GM21526 (cell line): ENCODE data around the gene DNAJB2.
"Not testable (repeated sequence)": the region's sequence is repeated elsewhere in the genome, so short reads cannot be mapped to it uniquely, and the experiment has no call there.

Experiments used
- ATAC-seq: cut with Tn5 transposase; IDR thresholded peaks from one replicate; pipeline ENCODE4 v1.9.1; 2021; ENCODE audit warnings: moderate library complexity; ENCODE audit not compliant: unreplicated experiment, low FRiP score

Gene DNAJB2

DNA sequence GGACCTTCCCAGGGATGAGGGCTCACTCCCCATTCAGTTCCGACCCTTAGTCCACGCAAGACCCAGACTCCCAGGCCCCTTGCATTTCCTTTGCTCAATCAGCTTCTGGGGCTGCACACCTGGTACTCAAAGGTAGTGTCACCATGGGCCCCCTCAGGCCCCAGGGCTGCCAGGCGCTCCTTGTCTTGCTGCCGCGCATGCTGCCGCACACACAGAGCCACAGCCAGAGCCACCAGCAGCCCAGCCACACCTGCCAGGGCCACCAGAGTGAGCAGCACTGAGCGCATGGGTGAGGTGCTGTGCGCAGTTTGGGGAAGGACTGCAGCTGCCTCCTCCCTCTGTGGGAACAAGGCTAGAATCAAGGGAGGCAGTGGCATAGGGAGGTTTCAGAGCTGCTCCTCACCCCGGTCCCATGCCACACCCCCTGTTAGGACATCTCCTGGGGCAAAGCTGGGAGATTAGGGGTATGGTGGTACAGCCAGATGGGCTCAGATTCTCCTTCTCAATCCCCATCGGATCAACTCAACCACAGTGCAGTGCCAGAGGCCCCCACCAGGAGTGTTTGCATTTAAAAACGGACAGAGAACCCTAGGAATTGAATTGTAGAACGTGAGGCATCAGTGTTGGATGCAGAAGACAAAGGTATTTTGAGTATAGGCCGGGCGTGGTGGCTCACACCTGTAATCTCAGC is 18.7 kb downstream of the DNAJB2 start:
- no peak for ATAC-seq

DNA sequence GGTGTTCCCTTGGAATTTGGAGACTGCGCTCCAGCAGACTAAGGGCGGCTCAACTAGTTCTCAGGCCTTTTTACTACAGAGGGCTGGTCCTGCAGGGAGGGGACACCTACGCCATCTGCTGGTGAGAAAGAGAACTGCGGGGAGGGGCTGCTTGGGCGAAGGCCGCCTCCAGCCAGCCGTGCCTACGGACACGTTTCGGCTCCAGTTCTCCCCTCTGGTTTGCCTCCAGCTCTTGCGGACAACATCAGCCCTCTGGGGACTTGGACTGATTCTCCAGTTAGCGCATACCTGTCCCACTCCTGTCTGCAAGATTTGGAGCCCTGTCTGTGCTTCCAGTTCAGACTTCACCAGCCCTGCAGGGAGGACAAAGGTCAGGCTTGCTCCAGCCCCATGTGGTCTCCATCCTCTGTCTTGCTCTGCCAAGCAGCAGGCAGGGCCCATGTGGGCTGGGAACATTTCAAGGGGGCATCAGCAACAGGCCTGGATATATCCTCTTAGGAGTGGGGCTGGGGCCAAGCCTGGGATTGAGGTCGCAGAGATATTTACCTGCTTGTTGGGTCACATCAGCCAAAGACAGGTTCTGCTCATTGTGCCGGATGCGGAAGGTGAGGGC is 19.7 kb downstream of the DNAJB2 start:
- no peak for ATAC-seq

DNA sequence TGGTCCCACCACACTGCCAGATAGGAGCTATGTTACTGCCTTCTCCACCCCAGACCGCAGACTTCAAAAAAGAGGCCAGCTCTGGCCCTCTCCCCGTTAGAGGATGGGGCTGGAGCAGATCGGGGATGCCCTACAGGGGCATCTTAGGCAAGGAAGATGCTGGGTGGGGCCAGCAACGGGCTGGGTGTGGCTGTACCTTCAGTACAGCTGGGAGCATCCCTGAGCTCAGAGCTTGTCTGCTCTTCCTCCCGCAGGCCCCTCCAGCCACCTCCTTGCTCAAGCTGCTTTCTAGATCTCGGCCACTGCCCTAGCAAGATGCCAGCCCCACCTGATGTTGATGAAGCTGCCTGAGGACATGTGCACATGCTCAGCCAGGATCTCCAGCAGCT is 20.2 kb downstream of the DNAJB2 start:
- no peak for ATAC-seq

DNA sequence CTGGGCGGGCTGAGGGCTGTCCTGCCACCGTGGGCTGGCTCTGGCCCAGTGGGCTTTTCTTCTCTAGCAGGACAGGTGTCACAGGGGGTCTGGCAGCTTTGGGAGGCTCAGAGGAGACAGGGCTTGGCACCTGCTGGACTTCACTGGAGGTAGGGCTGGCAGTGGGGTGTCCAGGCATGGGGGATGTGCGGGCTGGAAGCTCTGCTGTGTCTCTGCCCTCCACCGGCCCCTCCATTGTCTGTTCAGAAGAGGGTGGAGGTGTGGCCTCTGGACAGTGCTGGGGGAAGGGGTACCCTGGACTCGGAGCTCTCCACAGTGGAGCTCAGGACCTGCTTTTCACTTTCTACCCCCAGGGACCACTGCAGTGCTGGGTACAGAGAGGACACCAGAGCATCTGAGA is 20.9 kb downstream of the DNAJB2 start:
- no peak for ATAC-seq

DNA sequence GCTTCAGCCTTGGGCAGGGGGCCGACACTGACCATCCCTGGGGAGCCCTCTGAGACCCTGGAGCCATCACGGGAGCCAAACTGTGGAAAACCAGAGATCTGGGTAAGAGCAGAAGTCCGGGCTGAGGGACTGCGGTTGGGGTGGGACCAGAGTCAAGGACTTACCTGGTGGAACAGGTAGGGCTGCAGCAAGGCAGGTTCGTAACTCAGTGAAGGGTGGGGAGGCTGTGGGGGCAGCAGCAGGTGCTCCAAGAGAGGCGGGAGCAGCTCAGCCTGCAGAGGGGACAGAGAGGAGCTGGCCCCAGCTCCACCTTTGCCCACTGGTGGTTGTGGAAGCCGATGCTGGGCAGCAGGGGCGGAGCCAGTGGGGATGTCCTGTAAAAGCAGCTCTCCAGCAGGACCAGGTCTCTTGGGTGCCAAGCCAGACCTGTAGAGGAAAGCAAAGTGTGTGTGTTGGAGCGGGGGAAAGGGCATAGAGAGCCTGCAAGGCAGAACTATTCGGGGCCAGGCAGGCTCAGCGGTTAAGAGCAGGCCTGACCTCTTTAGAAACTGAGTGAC is 23.3 kb downstream of the DNAJB2 start:
- no peak for ATAC-seq

DNA sequence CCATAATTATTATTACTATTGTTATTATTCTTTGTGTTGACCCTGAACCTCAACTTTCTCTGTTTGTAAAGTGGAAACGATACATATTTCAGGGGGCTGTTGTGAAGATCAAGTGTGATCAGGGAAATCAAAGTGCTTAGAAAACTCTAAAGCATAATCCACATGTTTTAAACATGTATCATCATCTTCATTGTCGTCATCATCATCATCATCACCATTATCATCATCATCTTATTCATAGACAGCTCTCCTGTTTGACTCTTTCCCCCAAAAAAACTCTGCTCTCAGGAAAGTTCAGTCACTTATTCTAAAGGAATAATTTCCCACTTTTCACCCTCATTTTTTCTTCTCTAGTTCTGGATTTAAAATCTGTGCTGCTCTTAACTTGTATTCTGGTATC is 25.1 kb downstream of the DNAJB2 start:
- no peak for ATAC-seq

DNA sequence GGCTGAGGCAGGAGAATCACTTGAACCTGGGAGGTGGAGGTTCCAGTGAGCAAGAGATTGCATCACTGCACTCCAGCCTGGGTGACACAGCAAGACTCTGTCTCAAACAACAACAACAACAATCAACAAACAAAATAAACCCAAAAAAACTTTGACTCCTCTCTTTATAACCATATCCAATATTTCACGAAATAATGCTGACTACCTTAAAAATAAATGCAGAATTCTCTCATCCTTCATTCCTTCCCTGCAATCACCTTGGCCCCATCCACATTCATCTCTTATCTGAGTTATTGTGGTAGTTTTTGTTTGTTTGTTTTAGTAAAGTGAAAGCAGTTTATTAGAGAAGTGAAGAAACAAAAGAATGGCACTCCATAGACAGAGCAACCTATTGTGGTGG is 26.9 kb downstream of the DNAJB2 start:
- ATAC-seq = no peak

DNA sequence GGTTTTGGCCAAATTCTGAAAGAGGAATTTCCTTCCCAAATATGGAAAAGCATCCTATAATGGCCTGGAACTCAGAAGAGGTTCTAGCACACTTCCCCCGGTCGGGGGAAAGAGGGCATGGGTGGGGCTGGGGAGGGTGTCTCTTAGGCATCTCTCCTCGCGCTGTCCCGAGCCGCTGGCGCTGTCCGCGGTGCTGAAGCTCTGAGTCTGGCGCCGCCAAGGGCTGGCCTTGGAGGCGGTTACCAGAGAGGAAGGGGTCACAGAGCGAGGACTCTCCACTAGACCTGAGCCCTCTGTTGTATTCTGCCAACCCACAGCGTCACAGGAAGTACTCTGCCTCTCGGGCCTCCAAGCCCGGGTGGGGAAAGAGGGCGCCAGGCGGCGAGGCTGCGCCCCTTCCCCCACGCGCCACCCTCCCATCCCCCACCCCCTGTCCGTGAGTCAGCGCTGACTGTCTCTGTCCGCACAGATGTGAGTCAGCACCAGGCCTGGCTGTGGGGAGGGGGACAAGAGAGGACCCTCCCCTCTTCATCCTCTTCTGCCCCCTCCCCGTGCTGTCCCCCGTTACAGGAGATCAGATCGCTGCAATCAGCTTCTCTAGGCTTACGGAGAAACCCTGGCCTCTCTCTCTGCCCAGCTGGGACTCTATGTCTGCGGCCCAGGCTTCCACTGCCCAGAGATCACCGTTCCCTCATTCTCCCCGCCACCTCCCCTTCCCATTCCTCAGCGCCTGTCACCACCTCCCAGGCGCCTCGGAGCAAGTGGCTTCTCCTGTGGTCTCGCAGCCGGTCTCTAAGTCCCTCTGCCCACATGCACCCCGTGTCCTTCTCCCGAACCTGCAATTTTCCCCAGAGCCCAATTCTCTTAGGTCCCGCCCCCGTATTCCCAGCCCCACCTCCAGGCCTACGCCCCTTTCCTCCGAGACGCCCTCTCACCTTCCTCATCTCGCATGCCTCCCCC is 29.3 kb downstream of the DNAJB2 start:
- no peak for ATAC-seq

DNA sequence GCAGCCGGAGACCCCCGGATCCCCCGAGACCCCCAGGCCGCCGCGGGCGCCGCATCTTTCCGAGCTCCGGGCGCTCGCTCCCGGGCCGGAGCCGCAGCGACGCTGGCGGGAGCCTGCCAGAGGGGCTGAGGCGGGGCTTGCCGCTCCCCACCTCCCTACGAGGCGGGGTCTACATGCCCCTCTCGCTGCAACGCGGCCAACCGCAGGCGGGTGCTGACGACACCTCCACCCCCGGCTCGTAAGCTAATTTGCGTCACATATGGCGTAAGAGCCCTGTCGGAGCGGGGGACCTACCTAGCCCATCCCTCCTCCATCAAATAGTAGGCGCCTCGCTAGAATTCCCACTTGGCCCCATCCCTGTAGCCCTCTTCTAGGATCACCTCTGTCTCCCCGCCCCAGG is 30.1 kb downstream of the DNAJB2 start, which contains the start of gene PTPRN:
Gene PTPRN (minus strand): TSS at position 124 of the 400 bp plus-strand sequence. CDS start 69 bp downstream, at position 55.
- ATAC-seq = no peak

DNA sequence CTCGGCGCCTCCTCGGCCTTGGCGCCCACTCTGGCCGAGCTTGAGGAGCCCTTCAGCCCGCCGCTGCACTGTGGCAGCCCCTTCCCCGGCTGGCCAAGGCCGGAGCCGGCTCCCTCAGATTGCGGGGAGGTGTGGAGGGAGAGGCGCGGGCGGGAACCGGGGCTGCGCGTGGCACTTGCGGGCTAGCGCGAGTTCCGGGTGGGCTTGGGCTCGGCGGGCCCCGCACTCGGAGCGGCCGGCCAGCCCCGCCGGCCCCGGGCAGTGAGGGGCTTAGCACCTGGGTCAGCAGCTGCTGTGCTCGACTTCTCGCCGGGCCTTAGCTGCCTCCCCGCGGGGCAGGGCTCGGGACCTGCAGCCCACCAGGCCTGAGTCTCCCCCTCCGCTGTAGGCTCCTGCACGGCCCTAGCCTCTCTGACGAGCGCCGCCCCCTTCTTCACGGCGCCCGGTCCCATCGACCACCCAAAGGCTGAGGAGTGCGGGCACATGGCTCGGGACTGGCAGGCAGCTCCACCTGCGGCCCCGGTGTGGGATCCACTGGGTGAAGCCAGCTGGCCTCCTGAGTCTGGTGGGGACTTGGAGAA is 33.6 kb downstream of the DNAJB2 start:
- ATAC-seq = not testable (repeated sequence)

DNA sequence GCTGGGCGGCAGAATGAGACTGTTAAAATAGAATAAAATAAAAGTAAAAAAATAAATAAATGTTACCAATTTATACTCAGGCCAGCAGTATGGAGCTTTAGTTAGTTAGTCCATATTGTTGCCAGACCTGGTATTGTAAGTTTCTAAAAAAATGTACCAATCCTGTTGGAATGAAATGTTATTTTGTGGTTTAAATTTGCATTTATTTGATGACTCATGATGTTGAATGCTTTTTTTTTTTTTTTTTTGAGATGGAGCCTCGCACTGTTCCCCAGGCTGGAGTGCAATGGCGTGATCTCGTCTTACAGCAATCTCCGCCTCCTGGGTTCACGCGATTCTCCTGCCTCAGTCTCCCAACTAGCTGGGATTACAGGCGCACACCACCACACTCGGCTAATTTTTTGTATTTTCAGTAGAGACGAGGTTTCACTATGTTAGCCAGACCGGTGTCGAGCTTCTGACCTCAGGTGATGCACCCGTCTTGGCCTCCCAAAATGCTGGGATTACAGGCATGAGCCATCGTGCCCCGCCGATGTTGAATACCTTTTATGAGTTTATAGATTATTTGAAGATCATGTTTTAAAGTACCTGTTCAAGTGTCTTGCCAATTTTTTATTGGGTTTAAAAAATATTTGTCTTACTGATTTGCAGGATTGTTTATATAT is 35.8 kb downstream of the DNAJB2 start:
- no peak for ATAC-seq

DNA sequence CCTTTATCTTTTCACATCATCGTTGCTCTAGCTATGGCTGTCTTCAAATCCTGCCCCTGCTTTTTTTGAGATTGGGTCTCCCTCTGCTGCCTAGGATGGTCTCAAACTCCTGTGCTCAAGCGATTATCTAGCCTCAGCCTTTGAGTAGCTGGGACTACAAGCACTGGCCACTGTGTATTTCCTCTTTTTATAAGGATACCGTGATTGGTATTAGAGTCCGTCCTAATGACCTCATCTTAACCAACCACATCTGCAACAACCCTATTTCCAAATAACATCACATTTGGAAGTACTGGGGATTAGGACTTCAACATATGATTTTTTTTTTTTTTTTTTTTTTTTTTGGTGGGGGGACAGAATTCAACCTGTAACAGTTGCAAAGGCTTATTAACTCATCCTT is 44.3 kb downstream of the DNAJB2 start:
- ATAC-seq = no peak

DNA sequence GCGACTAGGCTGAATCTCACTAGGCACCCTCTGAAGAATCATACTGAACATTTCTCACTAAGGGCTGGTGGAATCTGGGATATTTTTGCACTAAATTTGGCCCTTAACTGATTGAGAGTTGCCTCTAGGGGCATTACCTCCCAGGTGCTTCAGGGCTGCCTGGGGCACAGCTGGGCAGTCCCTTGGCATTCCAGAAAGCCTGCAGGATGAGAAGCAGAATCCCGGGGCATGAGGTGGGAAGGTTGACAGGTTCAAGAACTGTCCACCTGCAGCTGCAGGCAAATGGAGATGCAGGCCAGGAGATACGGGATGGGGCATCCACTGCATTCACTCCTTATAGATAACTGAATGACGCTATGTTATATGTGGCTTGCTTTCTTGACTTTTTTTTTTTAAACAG is 46.0 kb downstream of the DNAJB2 start:
- no peak for ATAC-seq

DNA sequence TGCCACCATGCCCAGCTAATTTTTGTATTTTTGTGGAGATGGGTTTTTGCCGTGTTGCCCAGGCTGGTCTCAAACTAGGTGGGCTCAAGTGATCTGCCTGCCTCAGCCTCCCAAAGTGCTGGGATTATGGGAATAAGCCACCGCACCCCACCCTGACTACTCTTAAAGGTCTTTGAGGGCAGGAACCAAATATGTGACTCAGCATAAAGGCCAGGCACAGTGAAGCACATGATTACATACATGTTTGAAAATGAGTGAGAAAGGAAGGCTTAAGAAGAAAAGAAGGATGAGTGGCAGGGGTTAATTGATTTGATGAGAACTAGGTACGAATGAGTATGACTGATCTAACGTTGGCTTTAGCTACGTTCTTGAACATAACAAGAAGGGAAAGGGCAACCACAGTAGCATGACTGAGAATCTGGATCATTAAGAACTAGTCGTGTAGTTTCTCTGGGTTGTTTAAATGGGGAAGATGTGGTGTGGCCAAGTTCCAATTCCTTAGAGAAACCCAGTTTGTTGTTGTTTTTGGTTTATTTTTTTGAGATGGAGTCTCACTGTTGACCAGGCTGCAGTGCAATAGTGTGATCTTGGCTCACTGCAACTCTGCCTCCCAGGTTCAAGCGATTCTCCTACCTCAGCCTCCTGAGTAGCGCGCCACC is 46.6 kb downstream of the DNAJB2 start:
- ATAC-seq = no peak

DNA sequence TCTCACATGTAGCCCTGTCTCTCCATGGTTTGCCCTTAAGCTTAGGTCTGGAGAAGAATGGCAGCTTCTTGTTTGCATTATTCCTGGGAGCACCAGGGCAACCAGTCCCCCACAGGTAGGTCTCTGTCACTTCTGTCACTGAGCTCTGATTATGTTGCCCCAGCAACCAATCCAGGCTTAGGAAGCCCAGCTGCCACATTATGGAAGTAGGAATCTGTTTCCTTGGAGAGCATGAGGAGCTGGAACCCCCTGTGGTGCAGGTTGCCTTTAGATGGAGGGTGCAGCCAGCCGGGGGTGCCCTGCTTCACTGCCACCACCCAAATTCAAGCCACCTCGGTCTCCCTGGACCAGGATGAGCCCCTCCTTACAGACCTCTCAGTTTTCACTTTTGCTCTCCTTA is 48.6 kb downstream of the DNAJB2 start:
- no peak for ATAC-seq

DNA sequence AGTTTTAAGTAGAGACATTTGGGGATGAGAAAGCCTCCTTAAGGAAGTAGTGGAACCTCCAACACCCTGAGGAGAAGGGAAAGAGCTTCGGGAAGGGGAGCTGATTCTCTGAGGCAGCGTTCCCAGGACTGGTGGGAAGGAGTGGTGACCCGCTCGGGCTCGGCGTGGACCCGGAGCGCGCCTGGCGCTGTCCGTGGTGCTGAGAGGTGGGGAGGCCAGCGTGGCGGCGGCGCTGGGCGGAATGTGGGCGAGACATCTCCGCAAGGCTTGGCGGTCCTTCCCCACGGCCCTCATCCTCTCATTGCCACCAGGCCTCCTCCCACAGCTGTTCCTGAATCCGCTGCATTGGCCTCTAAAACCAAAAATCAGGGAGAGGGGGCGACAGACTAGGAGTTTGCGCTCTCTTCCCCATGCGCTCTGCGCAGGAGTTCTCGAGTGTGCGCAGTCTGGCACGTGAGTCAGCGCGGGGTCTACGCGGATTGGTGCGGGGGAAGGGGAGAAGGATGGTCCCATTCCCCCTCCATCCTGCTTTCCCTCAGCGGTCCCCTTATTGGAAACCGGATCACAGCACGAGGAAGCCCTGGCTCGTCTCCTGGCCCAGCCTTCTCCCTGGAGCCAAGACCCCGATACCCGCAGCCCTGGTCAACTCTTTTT is 52.5 kb downstream of the DNAJB2 start:
- ATAC-seq = no peak

DNA sequence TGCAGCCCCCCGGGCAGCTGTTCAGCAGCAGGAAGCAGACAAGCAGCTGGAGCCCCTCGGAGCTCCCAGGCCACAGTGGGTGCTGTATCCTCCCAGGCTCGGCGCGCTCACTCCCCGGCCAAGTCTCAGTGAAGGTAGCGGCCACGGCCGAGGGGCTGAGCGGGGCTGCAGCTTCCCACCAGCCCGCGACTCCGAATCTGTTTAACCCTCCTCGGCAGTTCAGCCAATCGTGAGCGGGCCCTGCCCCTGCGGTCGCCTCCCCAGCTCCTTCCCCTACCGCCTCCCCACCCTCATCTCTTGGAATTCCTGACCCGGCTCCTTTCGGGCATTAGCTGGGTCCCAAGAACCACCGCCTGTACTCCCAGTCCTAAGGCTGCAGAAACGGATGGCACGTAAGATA is 53.4 kb downstream of the DNAJB2 start, which contains the start of gene RESP18:
Gene RESP18 (minus strand): TSS at position 203 of the 400 bp plus-strand sequence.
- no peak for ATAC-seq

DNA sequence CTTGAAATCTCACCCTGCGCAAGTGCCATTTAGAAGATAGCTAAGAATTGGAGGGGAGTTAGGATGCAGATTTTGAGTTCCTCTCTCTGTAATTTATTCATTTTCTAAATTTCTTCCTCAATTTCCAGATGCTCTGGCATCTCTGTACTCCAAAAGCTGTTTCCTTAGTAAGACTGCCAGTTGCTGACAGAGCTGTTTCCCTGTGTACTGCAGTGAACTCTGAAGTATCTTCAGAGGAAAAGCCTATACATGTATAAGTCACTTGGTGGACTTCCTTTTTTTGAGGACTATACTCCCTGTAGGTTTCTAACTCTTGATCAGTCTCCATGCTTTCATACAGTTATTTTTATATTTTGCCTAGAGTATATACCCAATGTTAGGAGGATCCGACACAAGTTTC is 54.9 kb downstream of the DNAJB2 start:
- ATAC-seq = no peak

DNA sequence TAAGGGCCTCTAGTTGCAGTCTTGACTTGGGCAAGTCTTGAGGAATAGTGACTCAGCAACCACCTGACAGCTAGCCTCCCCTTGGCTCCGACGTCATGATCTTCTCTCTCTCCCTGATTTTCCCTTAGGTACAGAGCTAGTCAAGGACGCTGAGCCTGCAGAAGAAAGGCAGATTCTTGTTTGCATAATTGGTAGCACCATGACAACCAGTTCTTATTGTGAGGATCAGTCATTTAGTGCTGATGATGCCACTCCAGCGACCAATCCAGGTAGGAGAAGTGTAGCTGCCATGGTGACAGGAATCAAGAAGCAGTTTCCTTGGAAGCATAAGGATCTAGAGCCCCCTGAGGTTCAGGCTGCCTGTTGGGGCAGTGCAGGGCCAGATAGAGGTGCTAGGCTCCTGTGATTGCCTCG is 56.2 kb downstream of the DNAJB2 start:
- no peak for ATAC-seq
